Superior temporal gyrus (tissue), 1 donor: ENCODE results near the gene POR.

Experiments used
- DNase-seq: peaks from one replicate; pipeline ENCODE4 v3.0.0-alpha.2; 2016; ENCODE audit errors: extremely low spot score

The POR gene

DNA sequence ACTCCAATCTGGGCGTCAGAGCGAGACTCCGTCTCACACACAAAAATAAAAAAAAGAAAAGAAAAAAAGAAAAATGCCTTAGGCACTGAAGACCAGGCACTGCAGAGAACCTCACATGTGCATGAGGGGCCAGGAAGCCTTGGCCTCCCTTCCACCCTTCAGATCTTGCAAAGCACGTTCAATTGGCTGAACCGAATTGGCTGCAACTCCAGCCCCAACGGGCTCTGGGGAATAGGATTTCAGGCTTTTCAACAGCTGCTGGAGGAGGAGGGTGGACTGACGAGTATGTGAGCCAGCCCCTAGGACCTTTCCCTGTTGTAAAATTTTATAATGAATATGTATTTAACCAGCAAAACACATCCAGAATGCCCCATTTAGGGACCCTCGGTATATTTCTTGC, 62.8 kb downstream of the POR start:
- DNase-seq = no peak

DNA sequence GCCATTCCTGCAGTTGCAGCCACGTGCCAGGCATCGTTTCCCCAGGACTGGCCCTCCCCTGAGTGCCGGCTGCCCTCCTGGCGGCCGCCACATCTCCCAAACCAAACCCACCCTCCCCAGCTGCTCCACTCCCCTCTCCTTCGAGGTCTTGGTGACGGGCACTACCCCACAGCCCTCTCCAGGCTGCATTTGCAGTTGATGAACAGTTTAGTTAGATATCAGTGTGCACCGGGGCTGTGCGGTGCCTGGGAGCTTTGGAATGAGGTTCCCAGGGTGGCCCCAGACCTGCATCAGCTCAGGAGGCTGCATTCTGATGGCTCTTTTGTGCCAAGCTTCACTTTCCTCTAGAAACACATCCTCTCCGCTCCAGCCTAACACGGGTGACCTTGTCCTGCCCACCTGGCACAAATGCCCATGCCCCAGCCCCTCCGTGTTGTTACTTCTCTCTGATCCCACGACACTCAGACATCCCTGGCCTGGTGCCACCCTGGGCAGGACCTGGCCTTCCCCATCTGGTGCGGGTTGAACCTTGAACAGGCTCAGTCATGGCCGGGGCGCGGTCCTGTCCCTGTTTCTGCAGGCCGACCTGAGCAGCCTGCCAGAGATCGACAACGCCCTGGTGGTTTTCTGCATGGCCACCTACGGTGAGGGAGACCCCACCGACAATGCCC, 64.9 kb downstream of the POR start:
- no peak for DNase-seq

DNA sequence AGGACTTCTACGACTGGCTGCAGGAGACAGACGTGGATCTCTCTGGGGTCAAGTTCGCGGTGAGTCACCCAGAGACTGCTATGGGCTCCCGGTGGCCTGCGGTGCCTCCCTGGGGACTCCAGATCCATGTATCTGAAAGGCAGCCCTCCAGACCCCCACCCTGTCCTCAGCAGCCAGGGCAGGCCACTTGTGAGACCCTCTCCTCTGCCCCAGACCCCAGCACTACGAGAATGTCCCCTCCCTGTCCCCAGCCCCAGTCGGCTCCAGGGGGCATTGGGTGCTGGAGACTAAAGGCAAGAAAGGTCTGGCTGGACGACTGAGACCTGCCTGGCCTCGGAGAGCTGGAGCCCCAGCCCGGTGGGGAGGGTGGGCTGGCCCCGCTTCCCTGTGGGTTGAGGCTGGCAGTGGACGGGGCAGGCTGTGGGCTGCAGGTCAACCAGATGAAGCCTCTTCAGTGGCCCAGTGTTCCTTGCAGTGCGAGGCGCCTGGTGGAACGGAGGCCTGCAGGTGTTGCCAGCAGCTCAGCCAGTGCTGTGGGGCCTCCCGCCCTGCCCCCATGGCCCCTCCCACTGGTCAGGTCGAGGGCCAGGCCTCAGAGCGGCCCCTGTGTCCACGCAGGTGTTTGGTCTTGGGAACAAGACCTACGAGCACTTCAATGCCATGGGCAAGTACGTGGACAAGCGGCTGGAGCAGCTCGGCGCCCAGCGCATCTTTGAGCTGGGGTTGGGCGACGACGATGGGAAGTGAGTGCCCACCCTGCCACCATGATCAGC, 65.7 kb downstream of the POR start:
- no peak for DNase-seq

GRCh38 chr7:75981203-75981452, 66.2 kb downstream of the POR start:
- no peak for DNase-seq

DNA sequence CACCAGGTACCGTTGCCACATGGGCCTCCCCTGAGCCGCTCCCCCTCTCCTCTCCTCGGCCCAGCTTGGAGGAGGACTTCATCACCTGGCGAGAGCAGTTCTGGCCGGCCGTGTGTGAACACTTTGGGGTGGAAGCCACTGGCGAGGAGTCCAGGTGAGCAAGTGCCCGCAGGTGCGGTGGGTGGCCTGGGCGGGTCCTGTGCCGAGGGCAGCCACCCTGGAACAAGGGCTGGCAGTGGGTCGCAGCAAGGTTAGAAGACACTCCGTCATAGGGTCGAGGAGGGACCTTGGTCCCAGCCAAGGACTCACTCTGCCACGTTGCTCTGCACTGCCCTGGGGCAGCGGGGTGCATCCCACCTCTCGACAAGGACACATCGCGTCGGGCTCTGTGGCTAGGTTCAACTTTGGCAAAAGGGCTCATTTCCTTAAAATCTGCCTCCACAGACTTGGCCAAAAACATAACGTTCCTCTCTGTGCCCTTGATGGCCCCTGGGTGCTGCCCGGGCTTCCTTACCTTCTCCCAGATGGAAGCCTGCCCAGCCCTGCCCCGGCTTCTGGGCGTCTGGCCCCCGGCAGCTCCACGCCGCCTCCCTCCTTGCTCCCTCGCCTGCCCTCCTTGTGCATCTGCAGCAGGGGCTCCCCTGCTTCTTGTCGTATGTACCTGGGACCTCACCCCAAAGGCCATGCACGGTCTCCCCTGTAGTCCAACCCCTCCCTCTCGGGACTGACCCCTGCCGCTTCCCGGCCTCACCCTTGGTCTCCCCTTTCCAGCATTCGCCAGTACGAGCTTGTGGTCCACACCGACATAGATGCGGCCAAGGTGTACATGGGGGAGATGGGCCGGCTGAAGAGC, 66.7 kb downstream of the POR start:
- no peak for DNase-seq

DNA sequence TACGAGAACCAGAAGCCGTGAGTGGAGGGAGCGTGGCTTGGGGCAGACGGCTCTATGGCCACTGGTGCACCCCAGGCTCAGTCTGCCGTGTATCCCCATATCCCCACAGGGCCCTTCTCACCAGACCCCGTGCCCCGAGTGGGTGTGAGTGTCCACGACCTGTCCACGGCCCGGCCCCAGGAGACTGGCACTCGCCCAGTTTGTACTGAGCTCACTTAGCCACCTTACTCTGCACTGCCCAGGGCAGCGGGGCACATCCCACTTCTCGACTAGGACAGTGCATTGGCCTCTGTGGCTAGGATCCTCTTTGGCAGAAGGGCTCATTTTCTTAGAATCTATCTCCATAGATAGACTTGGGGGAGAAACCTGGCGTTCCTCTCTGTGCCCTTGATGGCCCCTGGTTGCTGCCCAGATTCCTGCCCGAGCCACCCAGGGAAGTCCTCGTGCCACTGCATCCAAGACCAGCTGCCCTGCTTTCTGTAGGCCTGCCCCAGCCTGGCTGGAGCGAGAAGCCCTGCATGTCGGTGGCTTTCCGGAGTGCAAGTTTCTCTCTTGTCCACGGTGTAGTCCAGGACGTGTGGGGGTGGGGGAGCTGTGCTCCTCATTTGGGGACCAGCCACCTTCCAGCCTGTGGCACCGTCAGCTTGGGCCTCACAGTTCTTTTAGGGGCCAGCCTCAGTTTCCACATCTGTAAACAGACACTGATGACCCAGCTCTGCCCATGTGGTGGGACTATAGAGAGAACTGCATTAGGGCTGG, 67.5 kb downstream of the POR start:
- DNase-seq = no peak

DNA sequence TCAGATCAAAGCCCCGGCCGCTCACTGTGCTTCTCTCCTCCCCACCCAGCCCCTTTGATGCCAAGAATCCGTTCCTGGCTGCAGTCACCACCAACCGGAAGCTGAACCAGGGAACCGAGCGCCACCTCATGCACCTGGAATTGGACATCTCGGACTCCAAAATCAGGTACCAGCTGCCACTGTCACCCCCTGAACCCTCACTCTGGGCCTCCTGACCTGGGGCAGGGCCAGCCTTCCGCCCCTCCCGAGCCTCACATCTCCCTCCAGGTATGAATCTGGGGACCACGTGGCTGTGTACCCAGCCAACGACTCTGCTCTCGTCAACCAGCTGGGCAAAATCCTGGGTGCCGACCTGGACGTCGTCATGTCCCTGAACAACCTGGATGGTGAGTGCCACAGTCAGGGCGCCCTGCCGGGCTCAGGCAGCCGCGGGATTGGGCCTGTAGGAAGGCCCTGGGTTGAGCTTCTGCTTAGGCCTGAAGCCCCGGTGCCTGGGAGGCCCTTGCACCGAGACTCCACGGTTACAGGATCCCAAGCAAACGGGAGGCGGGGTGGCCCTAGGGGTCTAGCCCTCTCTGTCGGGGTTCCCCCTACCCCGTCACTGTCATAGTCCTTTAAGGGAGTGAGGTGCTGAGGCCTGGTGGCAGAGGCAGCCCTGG, 68.6 kb downstream of the POR start:
- DNase-seq = no peak

DNA sequence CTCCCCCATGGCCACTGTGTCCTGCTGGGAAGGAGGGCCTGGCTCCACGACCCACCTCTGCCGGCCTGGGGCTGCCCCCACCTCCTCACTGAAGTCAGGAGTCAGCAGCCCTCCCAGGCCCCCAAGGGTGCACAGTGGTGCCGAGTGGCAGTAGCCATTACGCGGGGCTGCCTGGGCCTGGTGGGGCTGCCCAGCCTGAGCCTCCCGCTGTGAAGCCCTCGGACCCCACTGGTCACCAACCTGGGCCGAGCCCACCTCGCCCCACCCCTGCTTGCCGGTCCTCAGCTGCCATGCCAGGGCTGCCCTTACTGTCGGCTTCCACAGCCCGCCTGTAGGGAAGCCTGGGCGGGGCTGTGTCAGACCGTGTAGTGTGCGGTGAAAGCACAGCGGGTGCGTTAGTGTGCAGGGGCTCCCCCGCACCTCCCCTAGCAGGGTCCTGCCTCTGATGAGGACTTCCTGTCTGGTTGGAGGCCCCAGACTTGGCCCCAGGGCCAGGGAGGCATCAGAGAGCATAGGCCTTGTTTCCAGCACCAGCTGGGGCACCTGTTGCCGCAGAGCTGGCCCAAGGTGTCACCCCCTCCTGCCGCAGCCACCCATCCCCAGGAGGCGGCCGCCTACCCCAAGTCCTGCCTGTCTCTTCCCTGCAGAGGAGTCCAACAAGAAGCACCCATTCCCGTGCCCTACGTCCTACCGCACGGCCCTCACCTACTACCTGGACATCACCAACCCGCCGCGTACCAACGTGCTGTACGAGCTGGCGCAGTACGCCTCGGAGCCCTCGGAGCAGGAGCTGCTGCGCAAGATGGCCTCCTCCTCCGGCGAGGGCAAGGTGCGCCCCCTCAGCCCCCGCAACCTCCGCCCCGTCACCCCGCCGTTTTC, 69.4 kb downstream of the POR start:
- no peak for DNase-seq

DNA sequence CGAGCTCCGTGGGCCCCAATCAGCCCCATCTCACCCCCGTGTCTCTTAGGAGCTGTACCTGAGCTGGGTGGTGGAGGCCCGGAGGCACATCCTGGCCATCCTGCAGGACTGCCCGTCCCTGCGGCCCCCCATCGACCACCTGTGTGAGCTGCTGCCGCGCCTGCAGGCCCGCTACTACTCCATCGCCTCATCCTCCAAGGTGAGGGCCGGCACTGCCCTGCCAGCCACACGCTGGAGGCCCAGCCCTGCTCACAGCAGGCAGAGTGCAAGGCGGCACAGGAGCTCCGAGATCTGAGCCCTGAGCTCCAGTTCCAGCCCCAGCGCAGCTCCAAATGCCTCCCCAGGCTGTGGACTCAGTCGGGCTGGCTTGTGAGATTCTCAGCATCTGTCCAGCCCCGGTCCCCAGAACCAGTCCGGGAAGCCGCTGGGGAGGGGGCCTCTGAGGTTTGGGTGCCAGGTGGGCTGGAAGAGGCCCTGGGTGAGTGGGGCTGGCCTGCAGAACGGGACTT, 70.1 kb downstream of the POR start:
- no peak for DNase-seq

DNA sequence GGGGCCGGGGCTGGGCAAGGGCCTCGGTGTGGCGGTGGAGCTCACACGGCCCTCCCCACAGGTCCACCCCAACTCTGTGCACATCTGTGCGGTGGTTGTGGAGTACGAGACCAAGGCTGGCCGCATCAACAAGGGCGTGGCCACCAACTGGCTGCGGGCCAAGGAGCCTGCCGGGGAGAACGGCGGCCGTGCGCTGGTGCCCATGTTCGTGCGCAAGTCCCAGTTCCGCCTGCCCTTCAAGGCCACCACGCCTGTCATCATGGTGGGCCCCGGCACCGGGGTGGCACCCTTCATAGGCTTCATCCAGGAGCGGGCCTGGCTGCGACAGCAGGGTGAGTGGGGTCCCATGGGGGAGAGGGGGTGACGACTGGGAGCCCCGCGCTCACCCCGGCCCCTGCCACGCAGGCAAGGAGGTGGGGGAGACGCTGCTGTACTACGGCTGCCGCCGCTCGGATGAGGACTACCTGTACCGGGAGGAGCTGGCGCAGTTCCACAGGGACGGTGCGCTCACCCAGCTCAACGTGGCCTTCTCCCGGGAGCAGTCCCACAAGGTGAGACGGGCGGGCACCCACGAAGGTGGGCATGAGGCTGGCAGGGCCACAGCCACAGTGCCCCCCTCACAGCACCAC, 70.7 kb downstream of the POR start:
- no peak for DNase-seq

- DNase-seq = no peak
Observed at GRCh38 chr7:75986147-75986781, 71.3 kb downstream of the POR start.

DNA sequence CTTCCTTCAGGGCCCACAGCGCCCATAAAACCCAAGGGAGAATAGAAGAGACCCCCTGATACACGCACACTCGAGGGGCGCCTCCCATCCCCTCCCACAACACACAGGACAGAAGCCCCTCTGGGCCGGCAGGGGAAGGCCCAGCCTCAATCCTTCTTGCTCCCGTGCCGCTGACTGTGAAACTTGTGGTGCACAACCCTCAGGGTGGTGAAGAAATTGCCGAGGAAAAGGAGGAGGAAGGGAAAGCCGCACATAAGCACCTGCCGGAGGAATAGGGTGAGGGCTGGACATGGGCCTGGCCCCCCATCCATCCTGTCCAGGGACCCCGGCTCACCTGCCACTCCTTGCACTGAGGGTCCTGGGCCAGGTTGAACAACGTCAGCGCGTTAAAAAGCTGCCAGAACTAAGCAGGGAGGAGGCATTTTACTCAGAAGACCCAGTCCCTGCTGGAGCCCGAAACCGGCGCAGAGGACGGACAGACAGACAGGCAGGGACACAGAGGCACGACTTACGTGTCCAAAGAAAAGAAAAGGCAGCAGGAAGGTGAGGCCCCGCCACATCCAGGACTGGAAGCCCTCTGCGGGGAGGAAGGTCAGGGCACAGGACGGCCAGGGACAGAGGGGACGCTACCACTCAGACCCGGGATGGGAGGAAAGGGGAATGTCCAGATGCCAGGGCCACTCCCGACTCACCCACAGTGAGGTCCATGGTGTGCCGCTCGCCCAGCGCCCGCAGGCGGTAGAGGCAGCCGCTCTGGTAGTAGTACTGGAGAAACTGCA, 72.3 kb downstream of the POR start:
- no peak for DNase-seq

GRCh38 chr7:75987805-75988567, 73.0 kb downstream of the POR start:
- DNase-seq = no peak

DNA sequence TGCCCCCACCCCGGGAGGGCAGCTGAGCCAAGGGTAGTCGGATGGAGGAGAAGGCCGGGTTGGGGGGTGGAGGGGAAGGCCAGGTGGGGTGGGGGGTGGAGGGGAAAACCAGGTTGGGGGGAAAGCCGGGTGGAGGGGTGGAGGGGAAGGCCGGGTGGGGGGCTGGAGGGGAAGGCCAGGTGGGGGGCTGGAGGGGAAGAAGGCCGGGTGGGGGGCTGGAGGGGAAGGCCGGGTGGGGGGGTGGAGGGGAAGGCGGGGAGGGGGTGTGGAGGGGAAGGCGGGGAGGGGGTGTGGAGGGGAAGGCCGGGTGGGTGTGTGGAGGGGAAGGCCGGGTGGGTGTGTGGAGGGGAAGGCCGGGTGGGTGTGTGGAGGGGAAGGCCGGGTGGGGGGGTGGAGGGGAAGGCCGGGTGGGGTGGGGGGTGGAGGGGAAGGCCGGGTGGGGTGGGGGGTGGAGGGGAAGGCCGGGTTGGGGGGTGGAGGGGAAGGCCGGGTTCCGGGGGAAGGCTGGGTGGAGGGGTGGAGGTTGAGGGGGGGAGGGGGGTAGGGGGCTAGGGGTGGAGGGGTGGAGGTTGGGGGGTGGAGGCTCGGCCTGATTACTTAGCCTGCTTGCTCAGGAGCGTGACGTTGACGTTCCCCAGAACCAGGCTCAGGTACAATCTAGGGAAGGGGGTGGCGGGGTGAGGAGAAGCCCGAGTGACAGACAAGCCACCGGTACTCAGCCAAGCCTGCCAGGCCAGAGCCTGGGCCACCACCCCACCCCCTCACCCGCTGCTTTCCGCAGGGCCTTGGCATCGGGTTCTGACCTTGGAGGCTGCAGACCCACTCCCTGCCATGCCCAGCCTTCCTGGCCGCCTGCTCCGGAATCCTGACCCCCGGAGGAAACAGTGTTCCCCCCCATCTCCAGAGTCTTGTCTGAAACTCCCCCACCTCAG, 73.9 kb downstream of the POR start:
- DNase-seq = no peak

GRCh38 chr7:75989500-75990388, 74.8 kb downstream of the POR start:
- no peak for DNase-seq
